Immature natural killer cell (primary cell): ENCODE data around the gene FYB2. TPM values are rescaled to one million over a fixed set of nuclear protein-coding genes. Genes with fewer than 3 reads are reported as not detected.

Source experiments
- DNase-seq, 3 donors: peaks; one replicate each; pipeline ENCODE4 v3.0.0; 2022; ENCODE audit warnings: mixed read lengths in 1 of 3
- H3K27ac Mint-ChIP-seq, 6 donors: one replicate each; pipeline ENCODE4 v1.8.0; 2020; ENCODE audit warnings: mixed read lengths in 6 of 6, mild to moderate bottlenecking in 5 of 6, inconsistent platforms in 4 of 6, moderate library complexity in 3 of 6
- H3K27me3 Mint-ChIP-seq, 3 donors: one replicate each; pipeline ENCODE4 v1.8.0; 2020 to 2021; ENCODE audit warnings: low read depth in 3 of 3, mild to moderate bottlenecking in 3 of 3, mixed read lengths in 3 of 3, moderate library complexity in 3 of 3, inconsistent platforms in 1 of 3
- H3K36me3 Mint-ChIP-seq, 3 donors: one replicate each; pipeline ENCODE4 v1.8.0; 2020; ENCODE audit warnings: mixed read lengths in 3 of 3, inconsistent platforms in 2 of 3, mild to moderate bottlenecking in 2 of 3
- H3K4me1 Mint-ChIP-seq, 2 donors: one replicate each; pipeline ENCODE4 v1.8.0; 2020; ENCODE audit warnings: inconsistent platforms in 2 of 2, mild to moderate bottlenecking in 2 of 2, mixed read lengths in 2 of 2, moderate library complexity in 1 of 2
- H3K4me3 Mint-ChIP-seq, 5 donors: one replicate each; pipeline ENCODE4 v1.8.0; 2020; ENCODE audit warnings: mild to moderate bottlenecking in 5 of 5, mixed read lengths in 5 of 5, inconsistent platforms in 3 of 5, moderate library complexity in 3 of 5
- H3K9me3 Mint-ChIP-seq, 6 donors: one replicate each; pipeline ENCODE4 v1.8.0; 2020; ENCODE audit warnings: mild to moderate bottlenecking in 6 of 6, mixed read lengths in 6 of 6, inconsistent platforms in 4 of 6, moderate library complexity in 3 of 6
- polyA plus RNA-seq, 3 donors: library from polyadenylated mRNA; unstranded; fragments of 300-500 nt; fragmentation: Illumina TruSeq; gene quantifications; one replicate each; pipeline ENCODE4 v1.2.3, GENCODE V29; 2021

The FYB2 gene
- polyA plus RNA-seq, 3 donors from 2014 or later = not detected

DNA sequence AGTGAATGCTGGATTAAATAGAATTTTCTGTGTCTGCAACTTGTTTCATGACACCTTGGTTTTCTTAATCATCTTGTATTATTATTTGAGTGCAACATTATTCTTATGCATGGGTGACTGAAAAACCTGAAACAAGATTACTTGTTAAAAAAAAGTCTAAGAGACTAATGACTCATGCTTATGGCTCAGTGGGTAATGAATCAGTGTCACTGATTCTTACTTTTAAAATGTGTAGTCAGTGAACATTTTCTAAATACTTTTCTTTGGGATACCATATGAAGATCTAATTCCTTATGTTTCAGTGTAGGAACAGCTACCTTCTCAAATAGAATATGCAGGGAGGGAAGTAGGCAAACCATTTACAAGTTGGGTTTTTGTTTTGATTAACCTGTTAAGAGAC, 108.6 kb downstream of the FYB2 start:
- DNase-seq = no peak
- Mint-ChIP-seq H3K36me3 (no peaks in the 10 kb centered on the region), H3K4me1 (no peaks in the 10 kb centered on the region), H3K9me3 (peaks cover 0 to 1% (median 0%) of the 10 kb centered on the region in 6 donors), H3K4me3 (no peak overlapping the region), H3K27ac (no peak overlapping the region), H3K27me3 (peaks cover 0 to 3% (median 2%) of the 10 kb centered on the region in 3 donors)

GRCh38 chr1:56709995-56710394, 109.2 kb downstream of the FYB2 start:
- Mint-ChIP-seq H3K27me3 (peaks cover 0 to 3% (median 0%) of the 10 kb centered on the region in 3 donors), H3K4me3 (no peak overlapping the region), H3K9me3 (peaks cover 0 to 1% (median 0%) of the 10 kb centered on the region in 6 donors), H3K4me1 (no peaks in the 10 kb centered on the region), H3K36me3 (no peaks in the 10 kb centered on the region), H3K27ac (no peak overlapping the region)
- DNase-seq = no peak

DNA sequence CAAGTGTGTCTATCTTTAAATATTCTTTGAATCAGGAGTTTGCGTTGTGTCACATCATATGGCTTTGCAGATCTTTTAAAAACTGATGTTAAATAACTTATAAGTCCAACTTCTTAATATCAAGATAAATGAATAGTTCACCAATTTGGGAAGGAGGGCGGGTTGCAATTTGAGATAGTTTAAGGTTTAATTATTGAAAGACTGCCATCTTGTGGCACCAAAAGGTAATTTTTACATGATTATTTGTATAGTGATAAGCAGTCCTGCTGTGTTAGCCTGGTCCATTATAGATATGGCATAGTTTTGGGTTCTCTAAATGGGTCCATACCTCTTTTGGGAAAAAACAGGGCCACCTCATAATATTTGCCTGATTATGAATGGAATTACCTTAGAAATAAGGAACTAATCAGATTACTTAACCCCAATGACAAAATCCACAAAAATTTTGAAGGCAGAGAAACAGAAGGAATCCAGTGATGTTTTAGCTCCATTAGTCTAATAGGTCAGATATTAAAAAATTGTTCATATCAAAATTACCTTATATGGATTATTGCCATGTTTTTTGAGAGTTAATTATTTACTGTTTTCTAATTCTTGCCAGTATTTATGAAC, 109.8 kb downstream of the FYB2 start:
- no peak overlapping the region for H3K27ac Mint-ChIP-seq
- H3K4me3 Mint-ChIP-seq = no peak overlapping the region
- peak; percentile 2 to 7 (median 3) for DNase-seq
- peaks cover 0 to 5% (median 0%) of the 10 kb centered on the region in 3 donors for H3K27me3 Mint-ChIP-seq
- H3K4me1 Mint-ChIP-seq = no peaks in the 10 kb centered on the region
- H3K36me3 Mint-ChIP-seq = no peaks in the 10 kb centered on the region
- H3K9me3 Mint-ChIP-seq = peaks cover 0 to 1% (median 0%) of the 10 kb centered on the region in 6 donors

GRCh38 chr1:56707379-56707778, 111.8 kb downstream of the FYB2 start:
- no peaks in the 10 kb centered on the region for H3K4me1 Mint-ChIP-seq
- no peaks in the 10 kb centered on the region for H3K36me3 Mint-ChIP-seq
- H3K4me3 Mint-ChIP-seq = no peak overlapping the region
- H3K27ac Mint-ChIP-seq = no peak overlapping the region
- peaks cover 0 to 5% (median 0%) of the 10 kb centered on the region in 3 donors for H3K27me3 Mint-ChIP-seq
- peaks cover 0 to 1% (median 0%) of the 10 kb centered on the region in 6 donors for H3K9me3 Mint-ChIP-seq
- DNase-seq = no peak

DNA sequence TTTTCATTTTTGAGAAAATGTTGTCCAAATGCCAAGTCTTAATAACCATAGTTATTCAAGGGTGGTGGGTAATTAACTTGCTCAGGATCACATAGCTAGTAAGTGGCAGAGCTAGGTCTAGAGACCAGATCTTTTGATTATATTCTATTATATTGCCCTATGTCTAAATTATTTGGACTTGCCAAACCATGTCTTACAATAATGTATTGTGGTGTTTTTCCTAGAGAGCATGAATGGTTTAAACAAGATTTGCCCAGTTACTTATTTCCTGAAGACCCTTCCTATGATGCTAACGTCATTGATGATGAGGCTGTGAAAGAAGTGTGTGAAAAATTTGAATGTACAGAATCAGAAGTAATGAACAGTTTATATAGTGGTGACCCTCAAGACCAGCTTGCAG, 115.5 kb downstream of the FYB2 start:
- DNase-seq = no peak
- H3K4me3 Mint-ChIP-seq = no peak overlapping the region
- H3K4me1 Mint-ChIP-seq = no peaks in the 10 kb centered on the region
- no peak overlapping the region for H3K27ac Mint-ChIP-seq
- peaks cover 0 to 9% (median under 1%) of the 10 kb centered on the region in 6 donors for H3K9me3 Mint-ChIP-seq
- peaks cover 0 to 5% (median 0%) of the 10 kb centered on the region in 3 donors for H3K27me3 Mint-ChIP-seq
- H3K36me3 Mint-ChIP-seq = no peaks in the 10 kb centered on the region

DNA sequence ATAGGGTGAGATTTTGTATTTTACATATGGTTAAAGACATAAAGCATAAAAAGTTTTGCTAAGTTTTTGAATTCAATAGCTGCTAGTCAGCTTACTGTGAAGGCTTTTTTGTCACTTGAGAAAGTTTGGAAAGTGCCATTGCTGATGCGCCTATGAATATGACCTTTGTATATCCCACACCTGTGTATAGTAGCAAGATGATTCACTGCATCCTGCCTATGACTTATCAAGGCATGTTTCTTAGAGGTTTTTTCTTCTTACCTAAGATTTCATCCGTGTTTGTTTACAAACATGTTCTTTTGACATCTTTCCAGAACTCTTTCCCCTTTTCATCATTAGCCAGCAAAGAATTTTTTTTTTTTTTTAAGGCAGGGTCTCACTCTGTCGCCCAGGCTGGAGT, 122.5 kb downstream of the FYB2 start:
- Mint-ChIP-seq H3K9me3 (peaks cover 0 to 9% (median 0%) of the 10 kb centered on the region in 6 donors), H3K4me1 (no peaks in the 10 kb centered on the region), H3K27ac (no peak overlapping the region), H3K27me3 (peaks cover 0 to 2% (median 0%) of the 10 kb centered on the region in 3 donors), H3K4me3 (no peak overlapping the region), H3K36me3 (no peaks in the 10 kb centered on the region)
- DNase-seq = no peak

DNA sequence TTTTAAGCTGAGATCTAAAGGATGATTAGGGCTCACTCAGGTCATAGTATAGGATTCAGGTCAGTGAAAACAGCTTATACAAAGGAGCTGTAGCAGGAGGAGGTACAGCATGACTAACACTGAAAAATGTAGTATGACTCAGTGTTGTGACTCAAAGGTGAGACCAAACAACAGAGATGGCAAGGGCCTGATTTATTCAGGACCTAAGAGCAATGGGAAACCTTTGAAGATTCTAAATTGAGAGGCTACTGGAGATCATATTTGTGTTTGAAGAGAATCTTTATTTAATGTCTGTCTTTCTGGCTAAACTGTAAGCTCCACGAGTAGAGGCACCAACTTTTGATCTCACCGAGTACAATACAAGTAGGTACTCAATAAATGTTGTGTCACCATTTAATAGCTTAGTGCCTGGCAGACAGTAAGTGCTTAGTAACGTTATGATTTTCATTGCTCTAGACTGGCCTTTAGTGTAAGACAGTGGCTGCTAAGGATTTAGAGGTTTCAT, 130.6 kb downstream of the FYB2 start:
- Mint-ChIP-seq H3K27me3 (peaks cover 0 to 2% (median 2%) of the 10 kb centered on the region in 3 donors), H3K4me3 (no peak overlapping the region), H3K27ac (no peak overlapping the region), H3K36me3 (no peaks in the 10 kb centered on the region), H3K9me3 (peaks cover 0 to 1% (median 0%) of the 10 kb centered on the region in 6 donors), H3K4me1 (no peaks in the 10 kb centered on the region)
- no peak for DNase-seq

DNA sequence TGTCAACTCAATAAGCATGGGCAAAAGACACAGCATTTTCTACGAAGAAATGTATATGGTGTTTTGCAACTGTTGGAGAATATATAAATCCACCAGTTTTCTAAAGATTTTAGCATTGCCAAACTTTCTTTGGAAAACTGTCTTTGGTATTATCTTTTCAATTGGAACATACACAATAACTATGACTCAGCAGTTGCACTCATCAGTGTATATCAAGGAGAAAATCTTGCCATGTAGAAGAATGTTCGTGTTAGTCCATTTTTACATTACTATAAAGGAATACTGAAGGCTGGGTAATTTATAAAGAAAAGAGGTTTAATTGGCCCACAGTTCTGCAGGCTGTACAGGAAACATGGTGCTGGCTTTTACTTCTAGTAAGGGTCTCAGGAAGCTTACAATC, 133.0 kb downstream of the FYB2 start:
- H3K4me1 Mint-ChIP-seq = no peaks in the 10 kb centered on the region
- H3K36me3 Mint-ChIP-seq = no peaks in the 10 kb centered on the region
- peaks cover 0 to 2% (median 2%) of the 10 kb centered on the region in 3 donors for H3K27me3 Mint-ChIP-seq
- peaks cover 0 to 1% (median 0%) of the 10 kb centered on the region in 6 donors for H3K9me3 Mint-ChIP-seq
- no peak overlapping the region for H3K27ac Mint-ChIP-seq
- DNase-seq = no peak
- H3K4me3 Mint-ChIP-seq = no peak overlapping the region

DNA sequence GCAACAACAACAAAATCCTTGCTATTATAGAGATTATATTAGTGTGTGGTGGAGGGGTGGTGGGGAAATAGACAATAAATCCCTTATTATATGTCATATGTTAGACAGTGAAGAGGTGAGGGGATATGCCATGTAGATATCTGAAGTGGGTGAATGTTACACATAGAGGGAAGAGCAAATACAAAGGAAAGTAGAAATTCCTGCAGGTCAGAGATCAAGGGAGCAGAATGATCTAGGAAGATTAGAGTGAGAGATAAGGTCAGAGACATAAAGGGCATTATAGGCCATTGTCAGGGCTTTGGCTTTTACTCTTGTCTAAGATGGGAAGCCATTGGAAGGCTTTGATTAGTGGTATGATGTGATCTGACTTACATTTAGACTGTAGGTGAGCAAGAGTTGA, 135.6 kb downstream of the FYB2 start:
- no peaks in the 10 kb centered on the region for H3K36me3 Mint-ChIP-seq
- no peak for DNase-seq
- no peaks in the 10 kb centered on the region for H3K4me1 Mint-ChIP-seq
- H3K4me3 Mint-ChIP-seq = no peak overlapping the region
- H3K9me3 Mint-ChIP-seq = peaks cover 0 to 7% (median 0%) of the 10 kb centered on the region in 6 donors
- peaks cover 1 to 2% (median 2%) of the 10 kb centered on the region in 3 donors for H3K27me3 Mint-ChIP-seq
- H3K27ac Mint-ChIP-seq = no peak overlapping the region

GRCh38 chr1:56676571-56677035, 142.6 kb downstream of the FYB2 start:
- peaks cover 0 to 2% (median 1%) of the 10 kb centered on the region in 3 donors for H3K27me3 Mint-ChIP-seq
- H3K27ac Mint-ChIP-seq = no peak overlapping the region

GRCh38 chr1:56675763-56676162, 143.4 kb downstream of the FYB2 start:
- Mint-ChIP-seq H3K36me3 (no peaks in the 10 kb centered on the region), H3K27ac (no peak overlapping the region), H3K4me1 (no peaks in the 10 kb centered on the region), H3K27me3 (peaks cover 0 to 2% (median 1%) of the 10 kb centered on the region in 3 donors), H3K4me3 (no peak overlapping the region), H3K9me3 (peaks cover 0 to 8% (median 0%) of the 10 kb centered on the region in 6 donors)
- no peak for DNase-seq

More at GRCh38 chr1:56676571-56677035, 142.6 kb downstream of the FYB2 start:
- no peak for DNase-seq
- no peaks in the 10 kb centered on the region for H3K36me3 Mint-ChIP-seq
- peaks cover 0 to 7% (median 0%) of the 10 kb centered on the region in 6 donors for H3K9me3 Mint-ChIP-seq
- no peak overlapping the region for H3K4me3 Mint-ChIP-seq
- H3K4me1 Mint-ChIP-seq = no peaks in the 10 kb centered on the region

DNA sequence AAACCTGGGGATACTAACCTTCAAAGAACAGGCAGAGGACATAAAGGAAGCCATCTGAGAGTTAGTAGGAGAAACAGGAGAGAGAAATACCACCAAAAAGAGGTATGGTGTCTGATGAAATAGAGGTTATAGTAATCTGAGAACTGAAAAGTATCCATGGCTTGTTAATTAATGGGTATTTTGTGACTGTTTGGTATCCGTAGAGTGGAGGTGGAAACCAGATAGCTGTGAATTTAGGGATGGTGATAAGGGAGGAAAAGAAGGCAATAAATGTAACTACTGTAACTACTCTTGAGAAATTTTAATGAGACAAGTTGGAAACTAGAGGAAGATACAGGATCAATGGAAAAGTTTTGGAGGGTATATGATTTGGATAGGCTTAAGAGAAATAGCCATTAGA, 146.6 kb downstream of the FYB2 start:
- no peak overlapping the region for H3K27ac Mint-ChIP-seq
- H3K36me3 Mint-ChIP-seq = no peaks in the 10 kb centered on the region
- H3K4me1 Mint-ChIP-seq = no peaks in the 10 kb centered on the region
- DNase-seq = no peak
- peaks cover 0 to 6% (median 0%) of the 10 kb centered on the region in 6 donors for H3K9me3 Mint-ChIP-seq
- H3K4me3 Mint-ChIP-seq = no peak overlapping the region
- no peaks in the 10 kb centered on the region for H3K27me3 Mint-ChIP-seq

- Mint-ChIP-seq H3K4me3 (no peak overlapping the region), H3K27me3 (no peaks in the 10 kb centered on the region), H3K36me3 (no peaks in the 10 kb centered on the region), H3K27ac (no peak overlapping the region), H3K9me3 (peaks cover 0 to 6% (median 0%) of the 10 kb centered on the region in 6 donors), H3K4me1 (no peaks in the 10 kb centered on the region)
- no peak for DNase-seq
Measured at GRCh38 chr1:56671542-56671941, 147.7 kb downstream of the FYB2 start.

- Mint-ChIP-seq H3K36me3 (no peaks in the 10 kb centered on the region), H3K9me3 (peaks cover 0 to 6% (median 0%) of the 10 kb centered on the region in 6 donors), H3K27ac (no peak overlapping the region), H3K4me1 (no peaks in the 10 kb centered on the region), H3K27me3 (no peaks in the 10 kb centered on the region), H3K4me3 (no peak overlapping the region)
- DNase-seq = no peak
Measured at GRCh38 chr1:56671085-56671484, 148.1 kb downstream of the FYB2 start.
